ENCODE results near the gene KLF13. TPM values are rescaled to one million over a fixed set of nuclear protein-coding genes. Genes with fewer than 3 reads are reported as not detected.
A peak's percentile ranks its signal among the peaks of the same experiment; 100 is the strongest.

Gene KLF13
- total and polyA plus RNA-seq, 9 donors = 32.1 to 42.2 (median 35.6) TPM

DNA sequence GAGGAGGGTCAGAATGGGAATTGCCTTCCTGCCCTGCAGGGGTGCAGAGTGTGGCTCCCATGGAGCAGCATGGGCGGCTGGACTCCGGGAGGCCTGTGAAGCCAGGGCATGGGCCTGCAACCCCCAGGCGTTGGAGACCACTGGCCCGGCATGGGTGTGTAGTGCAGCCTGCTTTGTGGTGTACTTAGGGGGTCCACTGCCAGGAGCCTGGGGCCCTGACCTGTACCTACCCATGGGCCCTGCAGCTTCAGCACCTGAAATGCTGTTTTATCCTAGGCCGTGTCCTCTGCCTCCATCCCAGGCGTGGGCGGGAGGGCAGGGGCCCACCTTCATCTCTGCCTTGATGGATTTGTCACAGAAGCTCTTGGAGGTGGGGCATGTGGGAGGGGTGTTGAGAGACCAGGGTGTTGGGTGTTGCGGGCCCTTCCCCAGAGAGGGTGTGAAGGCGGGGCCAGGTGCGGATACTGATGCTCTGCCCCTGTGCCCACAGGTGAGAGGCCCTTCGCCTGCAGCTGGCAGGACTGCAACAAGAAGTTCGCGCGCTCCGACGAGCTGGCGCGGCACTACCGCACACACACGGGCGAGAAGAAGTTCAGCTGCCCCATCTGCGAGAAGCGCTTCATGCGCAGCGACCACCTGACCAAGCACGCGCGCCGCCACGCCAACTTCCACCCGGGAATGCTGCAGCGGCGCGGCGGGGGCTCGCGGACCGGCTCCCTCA lies 45.0 kb downstream of the KLF13 start:
- peaks cover 28% of the 10 kb centered on the region for H3K4me1 ChIP-seq (ENCODE audit: control insufficient read depth, insufficient read depth, low read length)
- H3K4me3 ChIP-seq (ENCODE audit: low read length) = no peak overlapping the region
- no peak overlapping the region for H3K27ac ChIP-seq (ENCODE audit: low read length)
- H3K9me3 ChIP-seq (replicated peaks; ENCODE audit: control insufficient read depth, low read depth, low read length) = peaks cover 3% of the 10 kb centered on the region
- H3K36me3 ChIP-seq (ENCODE audit: control insufficient read depth, insufficient read depth, low read length) = peaks cover 19% of the 10 kb centered on the region
- H3K27me3 ChIP-seq (ENCODE audit: control insufficient read depth, insufficient read depth, low read length) = no peaks in the 10 kb centered on the region
- DNase-seq = no peak
- WGBS (ENCODE audit: insufficient coverage) = 96% methylated on average over 30 of the region's 38 CpGs

GRCh38 chr15:31372635-31373091 lies 46.0 kb downstream of the KLF13 start:
- Histone ChIP-seq H3K4me1 (ENCODE audit: control insufficient read depth, insufficient read depth, low read length) (peaks cover 23% of the 10 kb centered on the region), H3K36me3 (ENCODE audit: control insufficient read depth, insufficient read depth, low read length) (peaks cover 19% of the 10 kb centered on the region)

DNA sequence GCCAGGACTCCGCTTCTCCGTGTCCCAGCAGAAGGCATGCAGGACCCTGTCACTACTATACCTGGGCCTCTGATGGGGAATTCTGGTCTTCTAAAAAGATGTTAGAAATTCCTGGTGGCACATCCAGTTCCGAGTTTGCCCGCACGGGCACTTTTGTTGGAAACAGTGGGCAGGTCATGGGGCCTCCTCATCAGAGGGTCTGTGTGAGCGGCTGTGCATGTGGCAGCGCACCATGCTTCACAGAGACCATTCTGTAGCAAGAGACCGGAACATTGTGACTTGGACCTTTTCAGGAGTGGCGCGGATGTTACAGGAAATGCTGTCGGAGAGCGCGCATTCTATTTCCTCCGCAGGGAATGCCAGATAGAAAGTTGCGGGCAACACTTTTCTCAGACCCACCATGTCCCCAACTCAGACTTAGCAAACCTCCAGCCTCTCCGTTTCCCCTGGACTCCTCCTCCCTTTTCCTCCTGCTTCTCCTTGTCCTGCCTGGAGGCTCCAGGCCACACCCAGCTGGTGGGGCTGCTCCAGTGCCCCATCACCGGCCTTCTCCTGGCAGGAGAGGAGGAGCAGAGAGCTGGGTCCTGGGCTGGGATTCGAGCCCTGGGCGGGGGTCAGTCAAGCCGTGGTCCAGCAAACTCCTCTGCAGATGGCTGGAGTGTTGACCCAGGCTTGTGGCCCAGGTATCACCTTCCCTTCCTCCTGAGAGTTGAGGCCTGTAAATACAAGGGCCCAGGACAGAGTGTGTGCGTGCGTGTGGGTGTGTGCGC lies 46.6 kb downstream of the KLF13 start:
- H3K27ac ChIP-seq (ENCODE audit: low read length) = no peak overlapping the region
- no peak overlapping the region for H3K4me3 ChIP-seq (ENCODE audit: low read length)
- H3K9me3 ChIP-seq (replicated peaks; ENCODE audit: control insufficient read depth, low read depth, low read length) = peaks cover 3% of the 10 kb centered on the region
- peaks cover 19% of the 10 kb centered on the region for H3K36me3 ChIP-seq (ENCODE audit: control insufficient read depth, insufficient read depth, low read length)
- peaks cover 28% of the 10 kb centered on the region for H3K4me1 ChIP-seq (ENCODE audit: control insufficient read depth, insufficient read depth, low read length)
- no peaks in the 10 kb centered on the region for H3K27me3 ChIP-seq (ENCODE audit: control insufficient read depth, insufficient read depth, low read length)
- DNase-seq = no peak
- WGBS (ENCODE audit: insufficient coverage) = 91% methylated on average over 19 of the region's 23 CpGs

More at GRCh38 chr15:31372635-31373091, 46.0 kb downstream of the KLF13 start:
- H3K9me3 ChIP-seq (replicated peaks; ENCODE audit: control insufficient read depth, low read depth, low read length) = peaks cover 3% of the 10 kb centered on the region
- 37% methylated on average over 7 of the region's 14 CpGs for WGBS (ENCODE audit: insufficient coverage)
- H3K27me3 ChIP-seq (ENCODE audit: control insufficient read depth, insufficient read depth, low read length) = no peaks in the 10 kb centered on the region
- no peak overlapping the region for H3K4me3 ChIP-seq (ENCODE audit: low read length)
- H3K27ac ChIP-seq (ENCODE audit: low read length) = no peak overlapping the region
- DNase-seq = peak; percentile 78

- 92% methylated on average over 9 of the region's 9 CpGs for WGBS (ENCODE audit: insufficient coverage)
- Histone ChIP-seq H3K27me3 (ENCODE audit: control insufficient read depth, insufficient read depth, low read length) (no peaks in the 10 kb centered on the region), H3K36me3 (ENCODE audit: control insufficient read depth, insufficient read depth, low read length) (peaks cover 19% of the 10 kb centered on the region), H3K4me1 (ENCODE audit: control insufficient read depth, insufficient read depth, low read length) (peaks cover 35% of the 10 kb centered on the region), H3K9me3 (replicated peaks; ENCODE audit: control insufficient read depth, low read depth, low read length) (peaks cover 3% of the 10 kb centered on the region), H3K4me3 (ENCODE audit: low read length) (no peak overlapping the region), H3K27ac (ENCODE audit: low read length) (no peak overlapping the region)
- DNase-seq = no peak
Measured at GRCh38 chr15:31373970-31374369, 47.3 kb downstream of the KLF13 start.

DNA sequence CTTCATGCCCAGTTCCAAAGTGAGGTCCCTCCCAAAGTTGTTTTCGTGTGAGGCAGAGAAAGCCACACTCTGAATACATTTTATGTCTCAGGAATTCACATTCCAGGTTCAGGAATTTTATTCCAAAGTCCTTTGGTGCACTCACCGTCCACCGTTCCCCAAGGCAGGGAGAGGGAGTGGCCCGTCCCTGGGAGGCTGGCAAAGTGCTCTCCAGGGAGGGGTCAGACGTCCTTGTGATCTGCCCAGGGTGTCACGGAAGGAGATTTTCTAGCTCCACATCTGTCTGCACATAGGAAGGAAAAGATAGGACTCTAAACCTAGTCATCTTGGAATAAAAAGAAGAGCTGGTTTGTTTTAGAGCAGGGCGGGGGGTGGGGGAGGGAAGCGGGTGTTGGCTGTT lies 47.9 kb downstream of the KLF13 start:
- Histone ChIP-seq H3K27me3 (ENCODE audit: control insufficient read depth, insufficient read depth, low read length) (no peaks in the 10 kb centered on the region), H3K36me3 (ENCODE audit: control insufficient read depth, insufficient read depth, low read length) (peaks cover 18% of the 10 kb centered on the region), H3K4me1 (ENCODE audit: control insufficient read depth, insufficient read depth, low read length) (peaks cover 40% of the 10 kb centered on the region), H3K4me3 (ENCODE audit: low read length) (no peak overlapping the region), H3K27ac (ENCODE audit: low read length) (no peak overlapping the region), H3K9me3 (replicated peaks; ENCODE audit: control insufficient read depth, low read depth, low read length) (peaks cover 2% of the 10 kb centered on the region)
- DNase-seq = no peak
- WGBS (ENCODE audit: insufficient coverage) = 64% methylated on average over 5 of the region's 8 CpGs

- H3K4me1 ChIP-seq (ENCODE audit: control insufficient read depth, insufficient read depth, low read length) = peaks cover 44% of the 10 kb centered on the region
- no peaks in the 10 kb centered on the region for H3K9me3 ChIP-seq (replicated peaks; ENCODE audit: control insufficient read depth, low read depth, low read length)
- no peaks in the 10 kb centered on the region for H3K27me3 ChIP-seq (ENCODE audit: control insufficient read depth, insufficient read depth, low read length)
- WGBS (ENCODE audit: insufficient coverage) = 90% methylated on average over 6 of the region's 12 CpGs
- no peak for DNase-seq
- peaks cover 16% of the 10 kb centered on the region for H3K36me3 ChIP-seq (ENCODE audit: control insufficient read depth, insufficient read depth, low read length)
- no peak overlapping the region for H3K4me3 ChIP-seq (ENCODE audit: low read length)
- no peak overlapping the region for H3K27ac ChIP-seq (ENCODE audit: low read length)
Measured at GRCh38 chr15:31374986-31375385, 48.4 kb downstream of the KLF13 start.

DNA sequence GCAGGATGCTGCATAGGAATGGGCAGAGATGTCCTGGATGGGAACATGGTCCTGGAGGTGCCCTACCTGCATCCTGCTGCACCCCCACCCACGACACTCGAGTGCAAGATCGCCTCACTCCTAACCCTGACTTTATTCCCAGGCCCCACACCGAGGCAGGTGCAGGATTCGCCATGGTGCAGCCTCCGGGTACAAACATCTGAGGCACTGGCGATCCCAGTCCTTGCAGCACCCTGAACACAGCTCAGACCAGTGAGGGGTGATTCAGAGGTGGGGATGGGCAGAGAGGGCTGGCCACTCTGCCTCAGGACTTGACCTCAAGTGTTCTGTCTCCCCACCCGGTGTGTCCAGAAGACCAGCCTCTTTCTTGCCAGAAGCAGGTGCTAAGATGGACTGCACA lies 49.1 kb downstream of the KLF13 start:
- 87% methylated on average over 3 of the region's 8 CpGs for WGBS (ENCODE audit: insufficient coverage)
- H3K27me3 ChIP-seq (ENCODE audit: control insufficient read depth, insufficient read depth, low read length) = no peaks in the 10 kb centered on the region
- H3K4me3 ChIP-seq (ENCODE audit: low read length) = no peak overlapping the region
- H3K36me3 ChIP-seq (ENCODE audit: control insufficient read depth, insufficient read depth, low read length) = peaks cover 21% of the 10 kb centered on the region
- H3K4me1 ChIP-seq (ENCODE audit: control insufficient read depth, insufficient read depth, low read length) = peaks cover 44% of the 10 kb centered on the region
- no peak overlapping the region for H3K27ac ChIP-seq (ENCODE audit: low read length)
- DNase-seq = no peak
- H3K9me3 ChIP-seq (replicated peaks; ENCODE audit: control insufficient read depth, low read depth, low read length) = no peaks in the 10 kb centered on the region

DNA sequence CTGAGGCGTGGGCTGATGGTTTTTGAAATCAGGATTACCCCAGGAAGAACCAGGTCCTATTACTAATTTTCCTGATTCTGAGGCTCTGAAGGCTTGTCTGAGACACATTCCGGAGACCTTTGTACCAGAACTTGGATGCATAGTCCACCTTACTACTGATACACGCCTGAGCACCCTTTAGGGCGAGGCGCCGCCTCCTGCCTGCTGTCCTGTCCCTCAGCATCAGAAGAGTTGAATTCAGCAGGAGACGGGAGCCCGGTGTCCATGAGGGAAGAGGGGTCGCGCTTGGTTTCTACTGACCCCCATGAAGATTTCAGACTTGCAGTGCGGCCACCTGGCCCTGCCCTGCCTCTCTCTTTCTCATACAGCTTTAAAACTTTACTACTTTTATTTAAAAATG lies 49.9 kb downstream of the KLF13 start:
- 86% methylated on average over 7 of the region's 11 CpGs for WGBS (ENCODE audit: insufficient coverage)
- Histone ChIP-seq H3K27ac (ENCODE audit: low read length) (no peak overlapping the region), H3K36me3 (ENCODE audit: control insufficient read depth, insufficient read depth, low read length) (peaks cover 25% of the 10 kb centered on the region), H3K27me3 (ENCODE audit: control insufficient read depth, insufficient read depth, low read length) (no peaks in the 10 kb centered on the region), H3K4me3 (ENCODE audit: low read length) (no peak overlapping the region), H3K9me3 (replicated peaks; ENCODE audit: control insufficient read depth, low read depth, low read length) (peaks cover 4% of the 10 kb centered on the region), H3K4me1 (ENCODE audit: control insufficient read depth, insufficient read depth, low read length) (peaks cover 44% of the 10 kb centered on the region)
- no peak for DNase-seq

DNA sequence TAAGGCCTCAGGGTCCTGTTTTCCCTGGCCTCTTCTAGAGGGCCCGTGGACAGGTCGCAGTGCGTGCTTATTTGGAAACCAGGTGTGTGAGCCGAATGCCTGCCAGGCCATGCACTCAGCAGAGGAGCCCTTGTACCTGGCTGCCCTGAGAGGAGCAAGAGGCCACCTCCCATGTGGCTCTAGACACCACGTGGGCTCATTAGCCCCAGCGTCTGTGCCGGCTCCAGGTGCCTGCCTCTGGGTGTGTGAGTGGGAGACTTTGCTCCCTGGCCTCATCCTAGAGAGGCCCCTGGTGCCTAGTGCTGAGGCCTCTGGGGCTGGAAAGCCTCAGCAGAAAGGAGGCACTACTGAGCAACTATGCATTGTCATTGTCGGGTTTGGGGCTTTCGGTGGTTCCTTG lies 50.4 kb downstream of the KLF13 start:
- WGBS (ENCODE audit: insufficient coverage) = 59% methylated on average over 7 of the region's 9 CpGs
- no peak overlapping the region for H3K4me3 ChIP-seq (ENCODE audit: low read length)
- H3K4me1 ChIP-seq (ENCODE audit: control insufficient read depth, insufficient read depth, low read length) = peaks cover 44% of the 10 kb centered on the region
- no peaks in the 10 kb centered on the region for H3K27me3 ChIP-seq (ENCODE audit: control insufficient read depth, insufficient read depth, low read length)
- peaks cover 29% of the 10 kb centered on the region for H3K36me3 ChIP-seq (ENCODE audit: control insufficient read depth, insufficient read depth, low read length)
- H3K9me3 ChIP-seq (replicated peaks; ENCODE audit: control insufficient read depth, low read depth, low read length) = peaks cover 4% of the 10 kb centered on the region
- no peak for DNase-seq
- no peak overlapping the region for H3K27ac ChIP-seq (ENCODE audit: low read length)

DNA sequence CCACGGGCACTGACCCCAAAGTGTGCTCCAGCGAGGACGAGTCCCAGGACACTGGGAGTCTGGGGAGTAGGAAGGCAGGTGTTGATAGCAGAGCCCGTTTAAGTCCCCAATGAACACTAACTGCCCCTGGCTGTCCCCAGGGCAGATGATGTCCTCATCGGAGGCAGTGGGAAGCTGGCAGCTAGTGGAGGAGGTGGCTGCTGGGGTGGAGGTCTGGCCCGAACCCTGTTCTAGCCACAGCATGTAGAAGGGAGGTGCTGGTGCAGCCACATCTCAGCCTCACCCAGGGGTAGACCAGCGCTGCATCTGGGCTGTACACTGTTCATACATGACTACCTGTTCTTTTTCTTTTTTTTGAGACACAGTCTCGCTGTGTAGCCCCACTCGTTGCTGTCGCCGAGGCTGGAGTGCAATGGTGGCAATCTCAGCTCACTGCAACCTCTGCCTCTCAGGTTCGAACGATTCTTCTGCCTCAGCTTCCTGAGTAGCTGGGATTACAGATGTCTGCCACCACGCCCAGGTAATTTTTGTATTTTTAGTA lies 51.8 kb downstream of the KLF13 start:
- H3K4me3 ChIP-seq (ENCODE audit: low read length) = no peak overlapping the region
- H3K27ac ChIP-seq (ENCODE audit: low read length) = no peak overlapping the region
- no peaks in the 10 kb centered on the region for H3K27me3 ChIP-seq (ENCODE audit: control insufficient read depth, insufficient read depth, low read length)
- 87% methylated on average over 10 of the region's 14 CpGs for WGBS (ENCODE audit: insufficient coverage)
- peaks cover 16% of the 10 kb centered on the region for H3K36me3 ChIP-seq (ENCODE audit: control insufficient read depth, insufficient read depth, low read length)
- DNase-seq = no peak
- H3K9me3 ChIP-seq (replicated peaks; ENCODE audit: control insufficient read depth, low read depth, low read length) = peaks cover 4% of the 10 kb centered on the region
- peaks cover 33% of the 10 kb centered on the region for H3K4me1 ChIP-seq (ENCODE audit: control insufficient read depth, insufficient read depth, low read length)
